Epithelial cell of esophagus (primary cell): ENCODE measurements around the gene ZNF689.

Experiments
- DNase-seq: peaks from one replicate; pipeline ENCODE4 v3.0.0; 2010; ENCODE audit warnings: low read depth
- H3K4me3 ChIP-seq: 2 replicates; pipeline ENCODE4 v1.5.1; 2011; ENCODE audit warnings: mild to moderate bottlenecking, low read length, control low read depth
- TF ChIP-seq, protein P1 (sequence below): IDR thresholded peaks from 2 replicates; pipeline ENCODE4 v1.5.1; 2011; ENCODE audit warnings: low read depth, mild to moderate bottlenecking, low read length, control low read depth, inconsistent platforms; ENCODE audit not compliant: insufficient read depth; ENCODE audit errors: missing control alignments

Gene ZNF689

DNA sequence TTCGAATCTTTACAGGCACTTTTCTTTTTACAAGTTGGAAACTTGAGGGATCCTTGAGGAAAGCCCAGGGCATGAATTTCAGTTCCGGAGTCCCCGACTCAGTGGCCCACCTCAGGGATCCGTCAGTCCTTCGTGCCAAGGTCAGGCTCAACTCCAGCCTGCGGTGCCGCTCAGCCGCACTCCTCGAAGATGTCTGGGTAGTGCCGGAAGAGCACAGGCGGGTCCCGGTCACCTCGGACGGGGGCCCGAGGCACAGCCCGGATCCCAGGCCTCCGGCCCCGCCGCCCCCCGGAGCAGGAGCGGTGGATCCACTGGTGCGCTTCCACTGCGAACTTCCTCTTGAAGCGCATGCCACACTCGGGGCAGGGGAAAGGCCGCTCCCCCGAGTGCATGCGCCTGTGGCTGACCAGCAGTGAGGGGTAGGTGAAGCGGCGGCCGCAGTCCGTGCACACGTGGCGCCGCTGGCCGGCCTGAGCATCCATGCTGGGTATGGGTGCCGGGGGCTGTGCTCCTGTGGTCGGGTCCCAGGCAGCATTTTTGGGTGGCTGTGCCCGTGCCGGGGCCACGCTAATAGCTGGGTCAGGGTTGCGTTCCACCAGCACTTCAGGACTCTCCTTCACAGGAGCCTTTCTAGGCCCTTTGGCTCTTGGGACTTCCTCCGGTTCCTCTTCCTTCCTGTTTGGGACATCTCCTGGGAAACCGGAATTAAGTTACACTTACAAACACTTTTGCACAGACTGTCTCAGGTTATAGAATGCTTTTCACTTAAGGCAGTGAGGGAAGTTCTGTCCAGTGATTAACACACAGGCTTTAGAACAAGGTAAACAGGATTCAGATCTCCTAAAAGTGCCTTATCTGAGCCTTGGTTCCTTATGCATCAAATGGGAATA, 40.2 kb downstream of the ZNF689 start:
- no peak for DNase-seq
- no peak overlapping the region for H3K4me3 ChIP-seq
- TF ChIP-seq, protein P1, sequence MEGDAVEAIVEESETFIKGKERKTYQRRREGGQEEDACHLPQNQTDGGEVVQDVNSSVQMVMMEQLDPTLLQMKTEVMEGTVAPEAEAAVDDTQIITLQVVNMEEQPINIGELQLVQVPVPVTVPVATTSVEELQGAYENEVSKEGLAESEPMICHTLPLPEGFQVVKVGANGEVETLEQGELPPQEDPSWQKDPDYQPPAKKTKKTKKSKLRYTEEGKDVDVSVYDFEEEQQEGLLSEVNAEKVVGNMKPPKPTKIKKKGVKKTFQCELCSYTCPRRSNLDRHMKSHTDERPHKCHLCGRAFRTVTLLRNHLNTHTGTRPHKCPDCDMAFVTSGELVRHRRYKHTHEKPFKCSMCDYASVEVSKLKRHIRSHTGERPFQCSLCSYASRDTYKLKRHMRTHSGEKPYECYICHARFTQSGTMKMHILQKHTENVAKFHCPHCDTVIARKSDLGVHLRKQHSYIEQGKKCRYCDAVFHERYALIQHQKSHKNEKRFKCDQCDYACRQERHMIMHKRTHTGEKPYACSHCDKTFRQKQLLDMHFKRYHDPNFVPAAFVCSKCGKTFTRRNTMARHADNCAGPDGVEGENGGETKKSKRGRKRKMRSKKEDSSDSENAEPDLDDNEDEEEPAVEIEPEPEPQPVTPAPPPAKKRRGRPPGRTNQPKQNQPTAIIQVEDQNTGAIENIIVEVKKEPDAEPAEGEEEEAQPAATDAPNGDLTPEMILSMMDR = no peak

DNA sequence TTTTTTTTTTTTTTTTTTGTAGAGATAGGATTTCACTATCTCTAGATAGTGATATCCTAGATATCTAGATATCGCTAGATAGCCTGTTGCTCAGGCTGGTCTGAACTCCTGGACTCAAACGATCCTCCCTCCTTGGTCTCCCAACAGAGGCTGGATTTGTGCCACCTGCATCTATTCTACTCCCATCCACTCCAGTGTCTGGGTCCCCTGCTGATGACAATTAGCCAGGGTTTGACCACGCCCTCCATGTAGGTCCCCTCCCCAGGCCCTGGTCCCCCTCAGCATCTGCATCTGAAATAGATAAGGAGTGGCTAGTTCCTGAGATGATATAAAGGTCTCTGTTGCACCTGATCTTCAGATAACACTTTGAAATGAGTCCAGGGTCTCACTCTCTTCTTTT, 40.9 kb downstream of the ZNF689 start:
- TF ChIP-seq, protein P1 = no peak
- no peak for DNase-seq
- no peak overlapping the region for H3K4me3 ChIP-seq

DNA sequence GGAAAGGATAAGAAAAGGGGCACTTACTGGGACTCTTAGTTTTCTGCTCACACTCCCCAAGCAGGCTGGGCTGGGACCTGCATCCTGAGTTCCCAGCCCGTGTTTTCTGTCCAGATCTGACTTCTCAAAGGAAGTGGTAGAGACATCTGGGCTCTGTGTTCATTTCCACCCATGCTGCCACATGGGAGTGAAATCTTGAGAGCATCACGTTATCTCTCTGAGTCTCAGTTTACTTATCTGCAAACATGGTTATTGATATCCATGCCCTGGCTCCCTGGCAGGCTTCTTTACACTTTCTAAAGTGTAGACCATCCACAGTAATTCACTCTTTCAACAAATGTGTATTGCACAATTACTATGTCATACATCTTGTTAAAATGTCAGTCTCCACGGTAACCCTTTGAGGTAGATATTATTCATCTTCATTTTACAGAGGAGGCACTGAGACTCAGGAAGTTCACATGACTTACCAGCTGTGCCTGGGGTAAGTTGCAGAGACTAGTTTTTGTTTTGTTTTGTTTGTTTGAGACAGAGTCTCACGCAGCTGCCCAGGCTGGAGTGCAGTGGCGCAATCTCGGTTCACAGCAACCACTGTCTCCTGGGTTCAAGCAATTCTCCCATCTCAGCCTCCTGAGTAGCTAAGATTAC, 42.1 kb downstream of the ZNF689 start:
- peak; percentile 96 for DNase-seq
- TF ChIP-seq, protein P1 = no peak
- no peak overlapping the region for H3K4me3 ChIP-seq

DNA sequence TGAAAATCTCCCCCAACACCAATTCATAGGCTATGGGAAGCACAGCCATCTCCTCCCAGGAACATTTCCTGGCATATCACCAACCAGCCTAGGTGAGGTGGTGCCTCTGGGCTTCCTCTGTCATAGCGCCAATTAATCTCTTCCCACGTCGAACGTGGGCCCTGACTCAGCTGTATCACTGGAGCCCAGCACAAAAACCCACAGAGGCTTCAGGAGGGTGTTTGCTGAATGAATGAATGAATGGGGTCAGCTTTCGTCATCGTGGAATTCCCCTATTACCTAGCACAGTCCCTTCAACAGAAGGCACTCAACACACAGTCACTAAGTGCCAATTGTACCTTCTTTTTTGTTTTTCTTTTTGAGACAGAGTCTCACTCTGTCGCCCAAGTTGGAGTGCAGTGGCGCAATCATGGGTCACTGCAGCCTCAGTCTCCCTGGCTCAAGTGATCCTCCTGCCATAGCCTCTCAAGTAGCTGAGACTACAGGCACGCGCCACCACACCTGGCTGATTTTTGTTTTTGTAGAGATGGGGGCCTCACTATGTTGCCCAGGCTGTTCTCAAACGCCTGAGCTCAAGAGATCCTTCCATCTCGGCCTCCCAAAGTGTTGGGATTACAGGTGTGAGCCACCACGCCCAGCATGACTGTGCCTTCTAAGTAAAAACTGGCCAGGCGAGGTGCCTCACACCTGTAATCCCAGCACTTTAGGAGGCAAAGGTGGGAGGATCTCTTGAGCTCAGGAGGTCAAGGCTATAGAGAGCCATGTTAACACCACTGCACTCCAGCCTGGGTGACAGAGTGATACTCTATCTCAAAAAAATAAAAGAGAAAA, 42.8 kb downstream of the ZNF689 start:
- peak; percentile 92 for DNase-seq
- TF ChIP-seq, protein P1 = no peak
- H3K4me3 ChIP-seq = no peak overlapping the region

DNA sequence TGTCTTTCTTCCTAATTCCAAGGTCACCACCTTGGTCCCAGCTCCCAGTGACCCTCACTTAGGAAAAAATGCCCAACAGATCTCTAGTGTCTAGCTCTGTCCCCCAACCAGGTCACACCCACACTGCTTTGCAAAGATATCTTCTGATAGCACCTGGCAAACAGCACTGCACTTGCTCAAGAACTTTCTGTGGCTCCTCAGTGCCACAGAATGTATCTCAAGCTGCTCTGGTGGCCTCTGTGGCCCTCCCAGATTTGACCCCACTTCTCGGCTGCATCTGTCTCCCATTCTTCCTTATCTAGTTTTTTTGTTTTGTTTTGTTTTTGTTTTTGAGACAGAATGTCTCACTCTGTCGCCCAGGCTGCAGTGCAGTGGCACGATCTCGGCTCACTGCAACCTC, 43.7 kb downstream of the ZNF689 start:
- DNase-seq = no peak
- H3K4me3 ChIP-seq = no peak overlapping the region

DNA sequence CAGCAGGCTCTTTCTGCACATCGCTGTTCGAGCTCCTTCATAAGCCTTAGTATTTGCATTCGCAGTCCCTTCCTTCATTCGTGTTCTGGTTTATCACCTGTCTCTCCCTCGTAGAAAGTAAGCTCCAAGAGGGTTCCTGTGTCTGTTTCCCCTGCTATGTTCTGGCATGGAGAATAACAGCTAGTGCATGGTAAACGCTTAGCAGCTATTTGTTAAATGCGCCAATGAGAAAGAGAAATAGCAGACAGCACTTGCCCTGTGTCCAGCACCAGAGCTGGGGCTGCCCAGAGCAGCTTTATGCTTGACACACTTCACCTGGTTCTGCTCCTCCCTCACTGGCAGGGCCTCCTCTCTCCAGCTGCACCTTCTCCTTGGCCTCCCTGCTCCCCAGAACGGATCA, 44.2 kb downstream of the ZNF689 start:
- TF ChIP-seq, protein P1 = no peak
- no peak overlapping the region for H3K4me3 ChIP-seq
- DNase-seq = no peak

More for the DNA sequence above, 43.7 kb downstream of the ZNF689 start:
- TF ChIP-seq, protein P1 = no peak
